Amygdala (tissue), 56 donors: Measurements from ENCODE around the gene LCAT.
"Not testable (repeated sequence)": the region's sequence is repeated elsewhere in the genome, so short reads cannot be mapped to it uniquely, and the experiment has no call there.

ENCODE experiments used
- DNase-seq, 56 donors: peaks; one replicate each; lab custom pipeline; 2025; lab: John Stamatoyannopoulos, UW

The LCAT gene

DNA sequence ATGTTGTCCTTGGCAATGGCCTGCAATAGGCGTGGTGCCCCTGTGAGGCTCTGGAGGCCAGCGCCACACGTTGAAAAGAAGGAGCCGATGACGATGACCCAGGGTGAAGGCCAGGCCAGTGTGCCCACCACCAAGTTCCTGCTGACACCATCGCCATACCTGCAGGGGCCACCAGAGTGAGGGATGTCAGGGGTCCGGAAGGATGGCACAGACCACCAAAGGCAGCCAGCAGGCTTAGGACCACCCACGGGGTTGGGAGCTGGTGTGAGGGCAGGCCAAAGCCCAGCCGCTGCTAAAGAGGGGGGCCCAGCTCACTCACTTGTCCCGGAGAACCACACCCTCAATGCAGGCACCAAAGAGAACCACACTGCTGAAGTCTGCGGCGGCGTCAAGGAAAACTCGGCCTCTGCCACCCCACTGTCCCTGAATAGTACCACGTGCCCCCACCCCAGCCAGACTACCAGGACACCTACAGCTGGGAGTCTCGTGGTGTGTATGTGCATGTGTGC, 6.5 kb upstream of the LCAT start:
- no peak for DNase-seq

DNA sequence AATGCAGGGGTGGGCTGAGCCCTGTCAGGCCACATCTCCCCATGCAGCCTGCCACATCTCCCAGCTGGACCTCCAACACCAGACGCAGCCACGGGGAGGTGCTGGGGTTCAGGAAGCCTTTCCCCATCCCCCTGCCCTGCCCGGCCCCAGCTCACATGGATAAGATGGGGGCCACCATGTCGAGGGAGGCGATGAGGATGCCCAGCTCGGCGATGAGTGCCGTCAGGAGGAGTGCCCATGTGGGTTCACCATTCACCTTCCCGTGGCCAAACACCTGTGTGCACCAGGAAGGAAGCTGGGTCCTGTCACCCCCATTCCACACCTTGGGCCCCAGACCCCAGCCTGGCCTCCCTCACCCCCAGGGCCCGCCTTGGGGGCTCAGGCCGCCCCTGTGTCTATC, 5.7 kb upstream of the LCAT start:
- DNase-seq: no peak

DNA sequence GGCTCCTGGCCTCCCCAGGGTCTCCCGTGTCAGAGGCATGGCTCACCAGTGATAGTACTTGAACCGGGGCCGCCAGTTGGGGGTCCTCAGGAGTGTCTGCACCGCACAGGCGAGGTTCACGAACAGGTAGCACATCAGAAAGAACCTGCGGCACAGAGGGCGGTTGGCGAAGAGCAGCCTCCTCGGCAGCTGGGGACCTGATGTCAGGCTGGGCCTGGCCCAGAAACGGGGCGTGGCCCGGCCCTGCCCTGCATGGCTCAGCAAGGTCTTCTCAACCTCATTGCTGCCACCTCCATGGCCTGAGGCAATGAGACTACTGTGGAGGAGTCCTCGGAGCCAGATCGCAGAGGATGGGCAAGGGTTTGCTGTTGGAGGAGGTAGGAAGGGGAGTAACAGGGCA, 4.1 kb upstream of the LCAT start:
- DNase-seq: no peak

DNA sequence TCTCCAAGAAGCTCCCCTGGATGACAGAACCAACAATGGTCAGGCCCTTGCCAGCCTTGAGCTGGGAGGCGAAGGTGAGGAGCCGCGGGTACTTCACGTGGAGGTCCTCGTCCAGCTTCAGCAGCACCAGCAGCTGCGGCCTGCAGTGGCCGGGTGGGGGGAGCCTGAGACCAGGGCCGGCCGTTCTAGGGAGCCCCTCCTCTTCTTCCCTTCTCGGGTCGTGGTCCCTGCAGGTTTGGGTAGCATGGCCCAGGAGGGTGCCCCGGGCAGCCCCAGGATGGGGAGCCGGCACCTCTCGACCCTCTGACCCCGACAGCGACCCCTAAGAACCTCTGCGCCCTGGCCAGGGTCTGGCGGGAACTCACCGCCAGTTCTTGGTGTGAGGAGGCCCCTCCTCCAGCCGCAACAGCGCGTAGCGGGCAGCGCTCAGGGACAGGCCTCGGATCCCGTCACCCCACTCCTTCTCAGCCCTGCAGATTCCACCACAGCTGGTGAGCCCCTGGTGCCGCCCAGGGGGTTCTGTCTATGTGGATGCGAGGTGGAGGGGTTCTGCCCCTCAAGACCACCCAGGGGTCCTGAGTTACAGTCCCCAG, 3.1 kb upstream of the LCAT start:
- DNase-seq: no peak

DNA sequence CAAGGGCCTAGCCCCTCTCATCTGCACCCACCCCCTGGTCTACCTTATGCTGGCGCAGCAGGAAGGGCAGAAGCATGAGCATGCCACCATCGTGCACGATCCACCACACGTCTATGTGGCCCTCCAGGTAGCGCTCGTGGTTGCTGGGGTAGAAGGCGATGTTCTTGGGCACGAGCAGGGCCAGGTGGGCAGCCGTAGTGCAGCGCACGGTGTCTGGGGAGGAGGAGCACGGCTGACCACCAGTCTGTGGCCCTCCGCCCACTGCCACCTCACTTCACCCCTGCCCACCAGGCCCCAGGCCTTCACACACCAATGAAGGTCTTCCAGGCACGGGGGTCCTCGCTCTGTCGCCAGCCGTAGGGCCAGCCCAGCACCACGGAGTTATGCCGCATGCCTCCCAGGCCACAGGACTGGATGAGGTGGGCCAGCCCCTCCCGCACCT, 2.2 kb upstream of the LCAT start:
- DNase-seq: no peak

DNA sequence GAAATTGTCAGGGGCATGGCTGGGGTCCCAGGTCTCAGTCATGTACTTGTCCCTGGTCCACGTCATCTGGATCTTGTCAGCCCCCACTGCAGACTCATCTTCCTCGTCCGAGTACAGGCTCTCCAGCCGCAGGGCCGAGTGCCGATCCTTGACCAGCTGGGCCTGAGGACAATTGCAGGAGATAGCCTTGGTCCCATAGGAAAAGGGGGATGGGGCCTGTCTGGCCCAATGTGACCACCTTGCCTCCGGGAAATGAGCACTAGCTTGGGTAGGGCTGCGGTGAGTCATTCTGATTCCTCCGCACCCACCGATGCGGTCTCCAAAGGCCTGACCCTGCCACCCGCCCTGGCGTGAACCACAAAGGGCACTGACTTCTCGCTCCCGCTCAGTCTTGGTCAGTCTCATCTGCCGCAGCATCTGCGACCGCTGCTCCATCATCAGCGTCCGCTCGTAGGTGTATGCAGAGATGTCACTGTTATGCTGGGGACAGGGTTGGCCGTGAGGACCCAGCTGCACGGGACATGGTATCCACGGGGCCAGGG, 1.5 kb upstream of the LCAT start:
- DNase-seq: no peak

DNA sequence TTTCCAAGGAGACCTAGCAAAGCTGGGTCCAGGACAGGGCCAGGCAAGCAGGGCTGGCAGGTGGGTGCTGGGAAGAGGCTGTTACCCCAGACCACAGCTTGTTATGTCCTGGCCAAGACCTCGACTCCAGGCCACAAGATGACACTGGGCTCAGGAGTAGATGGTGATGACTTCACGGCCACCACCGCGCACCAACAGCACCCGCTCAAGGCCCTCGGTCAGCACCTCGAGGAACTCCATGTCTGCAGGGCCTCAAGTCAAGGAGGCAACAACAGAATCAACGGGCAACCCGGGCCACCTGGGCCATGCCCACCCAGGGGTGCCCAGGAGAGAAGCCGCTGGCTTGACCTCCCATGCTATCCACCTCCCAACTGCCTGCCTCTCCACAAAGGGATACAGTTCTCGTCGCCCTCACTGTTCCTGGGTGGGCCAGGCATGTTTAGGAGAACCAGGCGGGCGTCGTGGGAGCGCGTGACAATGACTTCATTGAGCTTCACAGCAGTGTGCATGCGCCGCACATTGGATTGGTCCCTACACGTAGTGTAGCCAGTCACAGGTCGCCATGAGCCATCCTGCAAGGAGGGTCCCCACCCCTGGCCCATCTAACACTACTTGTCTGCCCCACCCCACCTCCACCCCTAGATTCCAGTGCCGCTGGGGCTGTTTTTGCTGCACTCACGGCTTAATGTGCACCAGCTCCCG, 921 bp upstream of the LCAT start:
- no peak for DNase-seq

DNA sequence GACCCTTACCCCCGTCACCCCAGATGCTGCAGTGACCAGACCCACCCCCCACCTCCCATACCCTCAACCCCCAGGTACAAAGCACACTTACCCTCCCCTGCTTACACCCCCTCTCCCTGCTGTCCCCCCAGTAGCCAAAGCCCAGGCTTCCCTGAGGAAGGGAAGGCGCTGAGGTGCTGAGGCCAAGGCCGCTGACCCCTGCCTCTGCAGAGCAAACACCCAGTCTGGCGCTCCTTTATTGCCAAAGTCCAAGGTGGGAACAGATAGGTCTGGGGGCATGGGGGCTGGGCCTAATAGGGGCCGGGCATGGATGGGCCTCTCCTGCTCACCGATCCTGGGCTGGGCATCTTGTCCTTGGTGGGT, 683 bp downstream of the LCAT start:
- DNase-seq: no peak

DNA sequence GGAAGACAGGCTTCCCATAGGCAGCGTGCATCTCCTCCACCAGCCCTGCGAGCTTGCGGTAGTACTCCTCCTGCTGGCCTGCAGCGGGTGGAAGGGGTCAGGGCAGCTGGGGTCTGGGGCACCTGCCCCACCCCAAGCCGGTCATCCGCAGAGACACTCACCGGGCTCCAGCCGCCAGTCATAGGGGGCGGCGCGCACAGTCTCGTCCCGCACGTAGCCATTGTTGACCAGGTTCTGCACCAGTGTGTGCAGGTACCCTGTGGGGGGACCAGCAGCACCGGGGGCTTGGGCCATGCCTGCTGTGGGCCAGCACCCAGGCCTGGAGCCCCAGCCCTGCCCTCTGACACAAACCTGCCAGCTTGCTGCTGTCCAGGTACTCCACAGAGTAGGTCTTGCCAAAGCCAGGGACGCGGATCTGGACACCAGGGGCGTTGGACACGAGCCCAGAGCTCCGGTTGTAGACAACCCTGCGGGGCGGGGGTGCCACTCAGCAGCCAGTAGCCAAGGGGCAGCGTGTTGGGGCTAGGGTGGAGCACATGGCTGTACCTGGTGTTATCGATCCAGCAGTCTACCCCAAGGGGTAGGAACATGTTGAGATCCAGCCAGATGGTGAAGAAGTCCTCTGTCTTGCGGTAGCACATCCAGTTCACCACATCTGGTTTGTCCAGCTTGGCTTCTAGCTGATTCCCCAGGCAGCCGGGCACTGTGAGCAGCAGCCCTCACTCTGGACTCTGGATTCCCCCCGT, 1.2 kb downstream of the LCAT start:
- peak in 2 of 56 donors; percentile 33 to 39 for DNase-seq

DNA sequence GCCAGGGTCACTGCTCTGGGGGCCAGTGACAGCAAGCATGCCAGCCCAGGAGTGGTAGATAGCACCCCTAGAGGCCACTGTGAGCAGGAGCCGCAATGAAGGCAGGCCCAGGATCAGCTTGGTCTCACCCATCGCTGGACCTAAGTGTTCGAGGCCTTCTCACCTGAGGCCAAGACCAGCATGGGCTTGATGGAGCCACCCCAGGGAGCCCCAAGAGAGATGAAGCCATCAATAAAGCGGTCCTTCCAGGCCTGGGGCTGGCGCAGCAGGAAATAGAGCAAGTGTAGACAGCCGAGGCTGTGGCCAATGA, 1.8 kb downstream of the LCAT start:
- DNase-seq: peak in 18 of 56 donors; percentile 9 to 38 (median 23)

DNA sequence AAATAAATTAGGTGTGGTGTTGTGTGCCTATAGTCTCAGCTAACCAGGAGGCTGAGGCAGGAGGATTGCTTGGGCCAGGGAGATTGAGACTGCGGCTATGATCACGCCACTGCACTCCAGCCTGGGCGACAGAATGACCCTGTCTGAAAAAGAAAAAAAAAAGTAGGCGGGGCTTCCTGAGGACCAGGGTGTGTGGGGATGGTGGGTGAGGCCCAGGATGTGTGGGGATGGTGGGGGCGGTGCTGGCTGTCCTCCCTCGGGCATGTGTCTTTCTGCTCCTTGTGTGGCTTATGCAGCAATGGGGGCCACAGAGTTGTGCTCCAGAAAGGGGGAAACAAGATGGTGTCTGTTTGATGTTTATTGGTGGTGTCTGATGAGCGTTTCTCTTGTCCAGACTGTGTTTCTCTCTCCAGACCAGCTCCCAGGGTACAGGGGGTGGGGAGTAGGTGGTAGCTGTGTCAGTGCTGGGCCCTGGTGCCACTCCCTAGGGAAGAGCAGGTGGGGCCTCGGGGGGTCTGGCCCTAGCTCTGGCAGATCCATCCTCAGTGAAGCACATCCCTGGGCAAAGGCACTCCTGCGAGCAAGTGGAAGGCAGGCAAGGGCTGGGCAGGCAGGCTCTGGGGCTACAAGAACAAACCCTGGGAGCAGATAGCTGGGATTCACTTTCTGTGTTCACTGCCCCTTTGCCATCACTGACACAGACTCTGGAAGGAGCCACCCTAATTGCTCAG, 2.3 kb downstream of the LCAT start:
- DNase-seq: no peak

DNA sequence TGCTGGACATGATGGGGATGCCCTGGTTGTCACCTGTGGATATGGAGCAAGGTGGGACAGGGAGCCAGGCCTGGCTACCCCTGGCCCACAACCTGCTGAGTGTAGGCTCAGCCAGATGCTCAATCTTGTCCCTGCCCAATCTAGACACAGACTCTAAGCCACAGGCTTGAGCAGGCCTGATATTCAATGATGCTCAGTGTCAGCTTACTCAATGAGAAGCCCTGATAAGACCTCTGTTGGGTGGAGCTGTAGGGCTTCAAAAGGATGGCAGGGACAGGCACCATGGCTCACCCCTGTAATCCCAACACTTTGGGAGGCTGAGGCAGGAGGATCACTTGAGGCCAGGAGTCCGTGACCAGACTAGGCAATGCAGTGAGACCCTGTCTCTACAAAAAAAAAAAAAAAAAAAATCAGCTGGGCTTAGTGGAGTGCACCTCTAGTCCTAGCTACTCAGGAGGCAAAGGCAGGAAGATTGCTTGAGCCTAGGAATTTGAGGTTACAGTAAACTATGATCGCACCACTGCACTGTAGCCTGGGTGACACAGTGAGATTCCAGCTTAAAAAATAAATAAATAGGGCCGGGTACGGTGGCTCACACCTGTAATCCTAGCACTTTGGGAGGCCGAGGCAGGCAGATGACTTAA, 3.4 kb downstream of the LCAT start:
- no peak for DNase-seq

DNA sequence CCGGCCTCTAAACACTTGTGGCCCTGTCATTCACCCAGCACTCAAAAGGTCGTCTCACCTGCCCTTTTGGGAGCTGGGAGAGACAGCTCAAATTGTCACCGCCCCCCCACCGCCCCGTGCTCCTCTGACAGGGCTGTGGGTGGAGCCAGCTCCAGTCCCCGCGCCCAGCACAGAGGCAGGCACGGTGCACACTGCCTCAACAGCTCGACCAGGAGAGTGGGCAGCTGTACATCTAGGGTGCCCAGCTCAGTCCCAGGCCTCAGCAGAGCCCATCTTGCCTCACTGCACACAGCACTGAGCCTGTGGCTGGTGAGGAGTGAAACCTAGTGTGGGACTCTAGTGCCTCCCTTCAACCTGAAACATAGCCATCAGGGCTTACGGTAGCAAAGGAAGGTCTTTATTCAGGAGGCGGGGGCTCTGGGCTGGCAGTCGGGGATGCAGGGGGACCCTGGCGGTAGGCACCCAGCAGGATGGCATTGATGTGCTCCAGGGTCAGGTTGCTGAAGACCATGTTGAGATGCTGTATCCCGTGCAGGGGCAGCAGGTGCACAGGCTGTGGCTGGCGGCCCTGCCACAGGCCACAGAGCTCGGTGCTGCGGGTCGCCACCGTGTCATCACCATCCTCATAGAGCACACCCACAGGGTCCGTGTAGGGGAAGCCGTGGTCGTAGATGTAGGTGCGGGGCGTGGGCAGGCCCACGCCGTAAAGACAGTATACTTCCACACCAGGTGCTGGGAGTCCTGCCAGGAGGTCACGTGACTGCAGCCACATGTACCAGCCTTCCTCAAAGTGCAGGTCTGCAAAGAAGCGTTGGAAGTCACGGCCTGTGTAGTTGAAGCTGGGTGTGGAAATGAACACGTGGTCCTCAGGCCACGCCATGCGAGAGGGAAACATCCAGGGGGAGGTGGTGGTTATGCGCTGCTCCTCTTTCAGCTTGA, 4.1 kb downstream of the LCAT start:
- DNase-seq: peak in 1 of 56 donors; percentile 48

DNA sequence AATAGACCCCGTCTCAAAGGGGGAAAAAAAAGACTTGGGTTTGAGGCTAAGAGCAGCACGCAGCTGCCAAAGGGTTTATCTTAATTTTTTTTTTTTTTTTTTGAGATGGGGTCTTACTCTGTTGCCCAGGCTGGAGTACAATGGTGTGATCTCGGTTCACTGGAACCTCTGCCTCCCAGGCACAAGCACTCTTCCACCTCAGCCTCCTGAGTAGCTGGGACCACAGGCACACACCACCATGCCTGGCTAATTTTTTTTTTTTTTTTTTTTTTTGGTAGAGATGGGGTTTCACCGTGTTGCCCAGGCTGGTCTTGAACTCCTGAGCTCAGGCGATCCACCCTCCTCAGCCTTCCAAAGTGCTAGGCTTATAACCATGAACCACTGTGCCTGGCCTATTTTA, 6.2 kb downstream of the LCAT start:
- DNase-seq: not testable (repeated sequence)

DNA sequence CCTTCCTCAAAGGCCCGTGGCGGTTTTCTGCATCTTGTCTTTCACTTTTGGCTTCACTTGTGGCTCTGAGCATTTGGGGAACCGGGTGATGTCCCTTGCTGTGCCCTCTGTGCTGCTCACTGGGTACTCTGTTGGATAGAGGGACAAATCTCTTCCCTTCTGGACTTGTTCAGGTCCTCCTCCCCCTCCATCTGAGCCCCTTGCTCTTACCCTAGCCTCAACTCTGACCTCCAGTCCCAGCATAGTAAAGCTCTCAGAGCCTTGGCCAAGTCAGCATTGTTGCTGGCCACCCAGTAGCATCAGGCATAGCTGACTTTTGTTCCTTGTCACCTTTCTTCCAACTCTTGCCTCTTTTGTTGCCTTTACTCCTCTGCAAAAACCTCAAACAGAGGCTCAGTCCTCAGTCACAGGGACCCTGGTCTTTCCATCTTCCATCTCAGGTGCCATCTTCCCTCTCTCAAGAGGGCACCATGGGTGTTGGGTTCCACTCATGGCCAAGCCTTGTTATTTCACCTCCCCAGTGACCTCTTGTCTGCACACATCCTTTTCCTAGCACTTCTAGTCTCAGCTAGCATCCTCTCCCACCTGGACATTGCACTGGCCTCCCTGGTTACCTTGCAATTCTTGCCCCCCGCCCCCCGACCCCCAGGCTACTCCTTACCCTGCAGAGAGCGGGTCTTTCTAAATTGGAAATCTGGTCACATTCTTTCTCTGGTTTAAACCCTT, 6.9 kb downstream of the LCAT start:
- DNase-seq: peak in 6 of 56 donors; percentile 19 to 53 (median 34)

DNA sequence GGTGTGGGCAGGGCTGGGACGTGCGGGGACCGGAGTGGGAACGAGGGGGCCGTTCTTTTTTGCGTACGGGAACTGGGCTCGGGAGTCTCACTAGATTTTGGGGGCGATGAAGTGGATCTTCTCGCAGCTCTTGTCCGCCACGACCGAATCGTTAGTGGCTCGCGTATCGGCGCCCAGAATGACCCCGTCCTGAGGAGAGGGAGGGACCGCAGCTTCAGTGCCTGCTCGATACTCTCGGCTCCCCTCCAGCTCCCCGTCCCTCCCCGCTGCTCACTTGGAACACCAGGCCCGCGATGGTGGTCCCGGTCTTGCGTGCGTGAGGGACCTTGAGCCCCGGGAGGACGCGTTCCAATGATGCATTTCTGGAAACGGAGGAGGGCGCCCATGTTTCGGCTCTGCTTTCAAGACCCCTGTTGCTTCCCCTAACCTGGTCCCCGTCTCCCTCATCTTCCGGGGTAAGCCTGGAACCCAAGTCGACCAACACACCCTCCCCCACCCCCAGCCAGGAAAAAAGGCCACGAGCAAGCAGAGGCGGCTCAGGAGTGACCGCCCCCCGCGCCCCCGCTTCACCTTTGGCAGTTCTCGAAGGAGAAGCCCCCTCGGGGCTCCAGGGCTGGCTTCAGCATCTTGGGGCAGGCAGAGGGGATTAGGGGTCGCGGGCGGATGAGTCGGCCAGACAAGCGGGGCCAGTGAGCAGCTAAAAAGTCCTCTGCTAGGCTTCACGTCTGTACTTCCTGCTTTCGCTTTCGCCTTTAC, 7.6 kb downstream of the LCAT start, which contains the start of gene PSMB10:
Gene PSMB10, minus strand, starts transcription at position 727 of the 756 bp plus-strand sequence. Its CDS starts 101 bp downstream, at position 626.
- peak in 35 of 56 donors; percentile 30 to 74 (median 52) for DNase-seq

DNA sequence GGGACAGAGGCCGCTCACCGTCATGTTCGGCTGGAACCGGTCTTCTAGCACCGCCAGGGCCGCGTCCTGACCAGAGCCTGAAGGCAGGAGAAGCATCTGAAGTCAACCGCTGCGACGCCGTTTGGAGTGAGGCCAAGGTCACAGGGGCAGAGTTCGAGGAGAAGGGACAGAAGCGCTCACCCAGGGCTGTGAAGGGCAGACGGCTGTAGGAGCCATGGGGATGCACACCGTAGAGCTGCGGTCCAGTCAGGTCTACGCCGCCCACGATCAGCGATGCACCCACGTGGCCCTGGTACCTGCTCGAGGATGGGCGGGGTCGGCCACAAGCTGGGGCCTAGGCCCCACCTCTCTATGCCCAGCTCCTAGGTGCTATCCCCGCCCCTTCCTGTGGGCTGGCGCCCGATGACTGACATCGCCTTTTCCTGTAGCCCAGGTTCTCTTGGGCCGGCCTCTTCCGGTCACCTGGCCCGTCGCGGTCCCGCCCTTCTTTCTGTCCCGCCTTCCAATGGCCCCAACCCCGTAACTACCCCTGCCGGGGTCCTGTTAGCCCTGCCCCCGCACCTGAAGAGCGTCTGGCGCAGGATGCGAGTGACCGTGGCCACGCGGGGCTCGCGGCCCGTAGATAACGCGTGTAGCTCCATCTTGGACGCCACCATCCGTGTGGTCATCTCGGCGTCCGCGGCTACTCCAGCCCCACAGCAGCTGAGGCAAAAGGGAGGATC, 8.4 kb downstream of the LCAT start:
- peak; percentile 28 to 98 (median 92) for DNase-seq
